A549 (cell line): Measurements from ENCODE around the gene MPST.

Experiments
- MAZ ChIP-seq: fragments of 150-350 bp; IDR thresholded peaks from 2 replicates; pipeline ENCODE4 v1.6.1; 2014; ENCODE audit warnings: antibody characterized with exemption, low read depth, low read length, borderline replicate concordance
- POLR2A ChIP-seq: IDR thresholded peaks from 2 replicates; pipeline ENCODE4 v1.6.1; 2012; ENCODE audit warnings: mild to moderate bottlenecking, low read length
- RAD21 ChIP-seq, 2 experiments: fragments of >200 bp in 1 of 2; sonication (Bioruptor Twin) in 1 of 2; formaldehyde crosslinking in 1 of 2; IDR thresholded peaks in 1 of 2; conservative IDR thresholded peaks in 1 of 2; 2 replicates in 1 of 2; 3 replicates in 1 of 2; pipeline ENCODE4 v1.6.1; 2012 to 2018; ENCODE audit warnings: inconsistent platforms in 1 of 2
- RARB ChIP-seq: fragments of 250-450 bp; sonication (Bioruptor Pico); IDR thresholded peaks from 2 replicates; pipeline ENCODE4 v1.8.0; 2021; ENCODE audit warnings: mild to moderate bottlenecking, moderate library complexity
- TF ChIP-seq, protein P1 (sequence below): fragments of >200 bp; sonication (Bioruptor Twin); formaldehyde crosslinking; IDR thresholded peaks from 3 replicates; pipeline ENCODE4 v1.5.1; 2016

DNA sequence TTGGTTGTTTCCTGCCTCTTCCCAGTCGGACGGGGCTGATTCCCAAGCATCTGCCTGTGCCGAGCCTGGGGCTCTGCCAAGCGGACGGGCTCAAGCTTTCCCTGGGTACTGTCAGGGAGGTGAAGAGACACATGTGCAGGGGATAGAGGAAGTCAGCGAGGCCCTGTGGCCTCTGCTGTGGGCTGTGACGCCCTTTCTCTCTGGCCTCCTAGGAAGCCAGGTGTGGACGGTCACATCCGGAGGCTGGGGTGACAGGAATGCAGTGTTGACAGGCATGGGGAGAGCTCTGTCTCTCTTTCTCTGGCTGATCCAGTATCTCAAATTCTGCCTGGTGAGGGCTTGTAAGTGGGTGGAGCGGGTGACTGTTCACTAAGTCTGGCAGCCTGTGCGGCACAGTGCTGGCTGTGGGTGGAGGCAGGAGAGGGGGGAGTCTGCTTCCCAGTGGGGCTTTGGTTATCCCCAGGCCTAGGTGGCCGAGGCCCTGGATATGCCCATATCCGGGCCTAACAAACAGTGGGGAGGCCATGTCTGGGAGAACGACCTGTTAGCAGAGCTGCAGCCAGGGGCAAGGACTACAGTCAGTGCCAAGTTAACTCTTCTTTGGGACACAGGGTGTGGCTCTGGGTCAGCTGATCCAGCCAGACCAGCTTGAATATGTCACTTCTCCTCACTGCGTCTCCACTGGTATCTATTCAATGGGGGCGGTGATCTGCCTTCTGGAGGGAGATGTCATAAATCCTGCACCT is 33.9 kb downstream of the MPST start:
- no peak for TF ChIP-seq RARB
- TF ChIP-seq MAZ: no peak
- no peak for TF ChIP-seq POLR2A
- TF ChIP-seq RAD21 (conservative IDR thresholded peaks at IDR 0.05 in 1 of 2, IDR thresholded peaks at IDR 0.05 in 1 of 2): no peak
- TF ChIP-seq, protein P1, sequence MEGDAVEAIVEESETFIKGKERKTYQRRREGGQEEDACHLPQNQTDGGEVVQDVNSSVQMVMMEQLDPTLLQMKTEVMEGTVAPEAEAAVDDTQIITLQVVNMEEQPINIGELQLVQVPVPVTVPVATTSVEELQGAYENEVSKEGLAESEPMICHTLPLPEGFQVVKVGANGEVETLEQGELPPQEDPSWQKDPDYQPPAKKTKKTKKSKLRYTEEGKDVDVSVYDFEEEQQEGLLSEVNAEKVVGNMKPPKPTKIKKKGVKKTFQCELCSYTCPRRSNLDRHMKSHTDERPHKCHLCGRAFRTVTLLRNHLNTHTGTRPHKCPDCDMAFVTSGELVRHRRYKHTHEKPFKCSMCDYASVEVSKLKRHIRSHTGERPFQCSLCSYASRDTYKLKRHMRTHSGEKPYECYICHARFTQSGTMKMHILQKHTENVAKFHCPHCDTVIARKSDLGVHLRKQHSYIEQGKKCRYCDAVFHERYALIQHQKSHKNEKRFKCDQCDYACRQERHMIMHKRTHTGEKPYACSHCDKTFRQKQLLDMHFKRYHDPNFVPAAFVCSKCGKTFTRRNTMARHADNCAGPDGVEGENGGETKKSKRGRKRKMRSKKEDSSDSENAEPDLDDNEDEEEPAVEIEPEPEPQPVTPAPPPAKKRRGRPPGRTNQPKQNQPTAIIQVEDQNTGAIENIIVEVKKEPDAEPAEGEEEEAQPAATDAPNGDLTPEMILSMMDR: no peak
